HG02970 (cell line): ENCODE measurements around the gene STX18.
A peak's percentile ranks its signal among the peaks of the same experiment; 100 is the strongest.

ENCODE experiments used
- ATAC-seq: cut with Tn5 transposase; IDR thresholded peaks from one replicate; pipeline ENCODE4 v1.9.1; 2021; ENCODE audit warnings: mild to moderate bottlenecking, moderate library complexity, moderate number of reproducible peaks; ENCODE audit not compliant: unreplicated experiment, low FRiP score

Gene STX18

GRCh38 chr4:4455210-4455865, 86.5 kb downstream of the STX18 start:
- ATAC-seq = peak; percentile 54

- ATAC-seq = no peak
Observed at GRCh38 chr4:4446434-4446833, 95.4 kb downstream of the STX18 start.

- ATAC-seq = no peak
Observed at GRCh38 chr4:4443821-4444220, 98.0 kb downstream of the STX18 start.

GRCh38 chr4:4440333-4441061, 101.4 kb downstream of the STX18 start:
- no peak for ATAC-seq

GRCh38 chr4:4439782-4440181, 102.1 kb downstream of the STX18 start:
- no peak for ATAC-seq

- ATAC-seq = no peak
Observed at GRCh38 chr4:4438891-4439290, 103.0 kb downstream of the STX18 start.

GRCh38 chr4:4437798-4438470, 103.9 kb downstream of the STX18 start:
- ATAC-seq = no peak

- ATAC-seq = no peak
Observed at GRCh38 chr4:4436244-4436823, 105.5 kb downstream of the STX18 start.

- ATAC-seq = no peak
Observed at GRCh38 chr4:4433941-4434340, 107.9 kb downstream of the STX18 start.

GRCh38 chr4:4432341-4433125, 109.3 kb downstream of the STX18 start:
- ATAC-seq = no peak

GRCh38 chr4:4430492-4431195, 111.2 kb downstream of the STX18 start:
- no peak for ATAC-seq

- ATAC-seq = no peak
Observed at GRCh38 chr4:4428966-4429875, 112.6 kb downstream of the STX18 start.

- ATAC-seq = no peak
Observed at GRCh38 chr4:4427886-4428285, 114.0 kb downstream of the STX18 start.

- no peak for ATAC-seq
Observed at GRCh38 chr4:4427121-4427870, 114.6 kb downstream of the STX18 start.

- no peak for ATAC-seq
Observed at GRCh38 chr4:4426511-4427120, 115.2 kb downstream of the STX18 start.

GRCh38 chr4:4425696-4426095, 116.2 kb downstream of the STX18 start:
- no peak for ATAC-seq

- ATAC-seq = no peak
Observed at GRCh38 chr4:4425119-4425690, 116.6 kb downstream of the STX18 start.
